HG03025 (cell line): Measurements from ENCODE around the gene ENO2.
A peak's percentile ranks its signal among the peaks of the same experiment; 100 is the strongest.

Experiments used
- ATAC-seq: cut with Tn5 transposase; IDR thresholded peaks from one replicate; pipeline ENCODE4 v1.9.1; 2021; ENCODE audit warnings: mild to moderate bottlenecking, moderate library complexity; ENCODE audit not compliant: unreplicated experiment, low FRiP score

ENO2 gene

DNA sequence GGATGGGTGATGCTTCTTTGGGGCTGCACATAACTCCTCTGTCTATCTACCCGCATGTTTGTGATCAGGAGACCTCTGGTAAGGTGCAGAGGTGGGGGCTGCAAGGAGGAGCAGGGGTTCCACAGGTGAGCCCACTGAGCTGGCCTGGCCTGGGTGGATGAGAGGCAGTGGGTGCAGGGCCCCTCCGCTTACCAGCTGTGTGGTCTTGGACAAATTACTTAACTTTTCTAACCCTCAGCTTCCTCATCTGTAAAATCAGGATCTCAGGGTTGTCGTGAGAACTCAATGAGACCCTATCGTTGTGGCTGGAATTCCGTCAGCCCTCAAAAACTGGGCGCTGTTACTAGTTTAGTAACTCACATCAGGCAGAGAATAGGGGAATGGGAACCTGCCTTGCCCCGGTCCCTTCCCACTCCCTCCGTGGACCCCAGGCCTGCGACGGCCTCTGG is 44.3 kb downstream of the ENO2 start:
- no peak for ATAC-seq

DNA sequence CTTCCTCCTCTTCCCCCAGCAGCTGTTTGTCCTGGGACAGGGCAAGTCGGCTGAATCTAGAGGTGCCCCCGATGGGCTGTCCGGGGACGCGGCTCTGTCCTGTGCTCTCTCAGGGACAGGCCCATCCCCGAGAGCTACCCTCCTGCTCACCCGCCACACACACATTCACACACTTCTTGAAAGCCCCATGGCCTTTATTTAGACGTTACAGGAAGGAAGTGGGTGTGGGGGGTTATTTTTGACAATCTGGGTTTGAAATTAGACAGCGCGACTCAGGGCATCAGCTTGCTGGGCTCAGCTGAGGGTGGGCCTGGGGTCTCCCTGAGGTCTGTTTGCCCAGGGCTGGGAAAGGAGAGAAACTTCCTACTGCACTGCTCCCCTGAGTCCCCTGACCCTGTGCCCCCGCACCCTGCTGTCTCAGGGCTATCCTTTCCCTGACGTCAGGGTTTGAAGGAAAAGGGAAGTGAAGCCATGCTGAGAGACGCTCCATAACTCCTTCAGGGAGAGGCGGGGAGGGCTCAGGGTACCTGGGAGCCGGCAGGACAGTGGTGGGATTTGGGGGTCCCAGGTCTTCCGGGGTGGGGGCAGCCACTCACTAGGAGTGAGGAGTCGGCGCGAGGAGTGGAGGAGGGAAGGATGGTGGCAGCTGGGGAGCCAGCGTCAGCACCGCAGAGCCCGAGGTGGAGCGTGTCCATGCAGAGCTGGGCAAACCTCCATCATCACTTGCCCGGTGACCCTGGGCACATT is 44.9 kb downstream of the ENO2 start:
- peak; percentile 40 for ATAC-seq

GRCh38 chr12:6959805-6960592 is 45.6 kb downstream of the ENO2 start:
- ATAC-seq = no peak

DNA sequence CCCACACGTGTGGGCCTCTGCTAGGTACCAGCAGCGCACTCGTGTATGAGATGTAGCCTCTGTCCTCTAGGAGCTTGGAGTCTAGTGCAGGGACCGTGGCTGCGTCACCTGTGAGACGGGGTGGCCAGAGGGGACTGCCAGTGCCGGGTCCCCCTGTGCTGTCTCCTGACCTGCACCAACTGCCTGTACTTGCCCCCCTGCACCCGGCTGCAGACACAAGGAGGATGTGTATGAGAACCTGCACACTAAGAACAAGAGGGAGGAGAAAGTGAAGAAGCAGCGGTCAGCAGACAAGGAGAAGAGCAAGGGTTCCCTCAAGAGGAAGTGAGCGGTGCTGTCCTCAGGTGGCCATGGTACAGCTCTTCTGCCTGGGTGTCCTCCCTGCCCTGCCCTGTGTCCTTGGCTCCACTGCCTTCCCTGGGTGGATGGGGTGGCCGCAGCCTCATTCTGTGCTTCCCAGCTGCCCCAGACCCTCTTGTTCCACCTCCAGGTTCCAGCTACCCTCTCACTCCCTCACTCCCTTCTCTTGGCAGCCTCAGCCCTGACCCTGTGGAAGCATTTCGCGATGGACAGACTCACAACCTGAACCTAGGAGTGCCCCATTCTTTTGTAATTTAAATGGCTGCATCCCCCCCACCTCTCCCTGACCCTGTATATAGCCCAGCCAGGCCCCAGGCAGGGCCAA is 46.4 kb downstream of the ENO2 start:
- ATAC-seq = no peak

- no peak for ATAC-seq
These were observed 46.9 kb downstream of the ENO2 start for GRCh38 chr12:6961278-6961694.

- ATAC-seq = no peak
These were observed 47.4 kb downstream of the ENO2 start for GRCh38 chr12:6961695-6962284.

DNA sequence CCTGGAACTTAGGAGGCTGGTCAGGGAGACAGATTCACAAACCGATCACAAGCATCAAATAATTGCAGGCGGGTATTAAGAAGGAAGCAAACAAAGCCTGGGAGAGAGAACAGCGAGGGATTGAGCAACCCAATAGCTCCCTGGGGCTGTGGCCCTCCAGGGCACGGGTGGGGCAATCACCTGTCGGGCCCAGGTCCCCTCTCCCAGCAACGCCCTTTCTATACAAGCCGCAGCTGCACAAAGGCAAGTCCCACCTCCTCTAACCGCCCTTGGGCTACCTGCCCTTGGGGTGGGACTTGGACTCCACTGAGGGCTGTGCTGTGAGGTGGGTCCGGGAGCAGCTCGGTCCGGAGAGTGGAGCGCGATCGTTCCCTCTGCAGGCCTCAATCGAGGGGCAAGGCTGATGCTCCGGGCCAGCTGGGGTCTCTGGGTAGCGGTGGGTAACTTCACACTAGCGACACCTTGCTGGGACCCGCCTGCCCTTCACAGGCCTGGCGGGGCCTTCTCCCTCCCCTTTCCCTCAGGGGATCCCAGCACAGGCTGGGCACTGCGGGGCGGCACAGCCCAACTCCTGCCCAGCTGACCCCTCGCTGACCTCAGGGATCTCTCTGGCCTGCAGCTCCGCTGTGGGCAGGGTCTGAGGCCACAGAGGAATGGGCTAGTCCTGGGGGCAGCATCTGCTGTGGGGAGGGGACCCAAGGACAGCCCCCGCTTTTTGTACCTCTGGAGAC is 48.1 kb downstream of the ENO2 start:
- ATAC-seq = no peak

- no peak for ATAC-seq
These were observed 48.8 kb downstream of the ENO2 start for GRCh38 chr12:6963016-6963731.

DNA sequence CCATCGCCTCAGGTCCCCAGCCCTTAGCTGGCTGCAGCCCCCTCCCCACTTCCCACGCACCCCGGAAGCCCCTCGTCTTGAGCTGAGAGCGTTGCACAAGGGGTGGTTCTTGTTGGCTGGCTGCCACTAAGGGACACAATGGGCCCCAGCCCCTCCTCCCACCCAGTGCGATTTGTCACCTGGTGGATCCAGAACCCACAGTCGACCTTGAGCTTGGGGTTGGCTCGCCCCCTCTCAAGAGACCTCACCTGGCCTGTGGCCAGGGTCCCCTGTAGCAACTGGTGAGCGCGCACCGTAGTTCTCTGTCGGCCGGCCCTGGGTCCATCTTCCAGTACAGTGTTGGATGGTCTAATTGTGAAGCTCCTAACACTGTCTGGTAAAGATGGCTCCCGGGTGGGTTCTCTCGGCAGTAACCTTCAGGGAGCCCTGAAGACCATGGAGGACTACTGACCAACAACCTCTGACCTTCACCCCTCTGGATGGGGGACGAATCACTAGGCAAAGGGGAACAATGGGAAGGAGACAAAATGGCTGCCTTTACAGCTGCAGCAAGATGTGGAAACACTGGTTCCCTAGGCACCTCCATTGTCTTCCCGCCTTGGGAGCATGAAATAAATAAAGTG is 49.5 kb downstream of the ENO2 start:
- ATAC-seq = no peak

DNA sequence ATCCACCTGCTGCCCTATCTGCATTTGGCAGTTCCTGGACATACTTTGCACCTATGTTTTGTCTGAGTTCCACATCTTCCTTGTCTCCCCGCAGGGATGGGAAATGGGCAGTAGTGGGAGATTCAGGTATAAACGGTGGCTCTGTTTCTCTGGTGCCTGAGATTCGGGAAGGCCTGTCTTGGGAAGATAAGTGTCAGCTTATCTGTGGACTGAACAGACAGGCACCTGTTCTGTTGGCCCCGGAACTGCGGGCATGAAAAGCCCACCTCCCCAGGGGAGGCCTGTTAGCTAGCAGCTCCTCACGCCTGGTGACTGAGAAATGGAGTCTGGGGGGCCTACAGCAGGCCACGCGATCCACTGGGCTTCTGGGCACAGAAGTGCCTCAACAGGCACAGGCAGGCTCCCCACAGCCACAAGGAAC is 50.2 kb downstream of the ENO2 start:
- ATAC-seq = no peak

- ATAC-seq = no peak
These were observed 50.8 kb downstream of the ENO2 start for GRCh38 chr12:6965026-6965661.

- no peak for ATAC-seq
These were observed 51.3 kb downstream of the ENO2 start for GRCh38 chr12:6965714-6966113.

DNA sequence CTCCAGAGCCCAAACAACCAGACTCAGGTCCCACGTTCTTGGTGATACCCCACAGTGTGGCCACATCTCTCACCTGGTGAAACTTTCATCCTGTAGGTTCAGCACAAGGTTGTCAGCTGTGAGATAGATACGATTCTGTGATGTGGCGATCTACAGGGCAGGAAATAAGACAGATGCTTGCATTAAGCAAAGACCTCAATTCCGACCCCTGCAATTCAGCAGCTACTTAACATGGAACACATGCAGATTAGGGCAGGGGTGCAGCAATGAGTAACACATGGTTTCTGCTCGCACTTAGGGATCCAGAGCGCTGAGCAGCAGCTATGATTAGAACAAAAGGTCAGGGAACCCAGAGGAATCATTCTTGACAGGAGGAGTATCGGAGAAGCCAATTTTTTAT is 52.0 kb downstream of the ENO2 start:
- no peak for ATAC-seq

GRCh38 chr12:6967651-6968100 is 53.3 kb downstream of the ENO2 start:
- no peak for ATAC-seq

DNA sequence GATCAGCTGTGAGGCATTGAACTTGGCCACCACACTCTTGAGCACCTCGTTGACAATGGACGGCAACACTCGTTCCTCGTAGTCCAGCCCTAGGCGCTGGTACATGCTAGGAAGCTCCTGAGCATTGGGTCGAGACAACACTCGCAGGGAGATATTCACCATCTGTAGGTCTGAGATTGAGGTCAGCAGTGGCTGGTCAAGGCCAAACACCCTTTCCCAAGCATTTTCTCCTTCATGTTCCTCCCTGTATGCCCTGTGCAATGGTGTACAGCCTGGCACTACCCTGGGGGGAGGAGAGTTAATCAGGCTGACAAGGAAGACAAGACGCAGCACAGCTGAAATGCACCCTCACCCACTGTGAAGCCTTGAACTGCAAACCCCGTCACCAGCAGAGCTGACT is 54.0 kb downstream of the ENO2 start:
- no peak for ATAC-seq

DNA sequence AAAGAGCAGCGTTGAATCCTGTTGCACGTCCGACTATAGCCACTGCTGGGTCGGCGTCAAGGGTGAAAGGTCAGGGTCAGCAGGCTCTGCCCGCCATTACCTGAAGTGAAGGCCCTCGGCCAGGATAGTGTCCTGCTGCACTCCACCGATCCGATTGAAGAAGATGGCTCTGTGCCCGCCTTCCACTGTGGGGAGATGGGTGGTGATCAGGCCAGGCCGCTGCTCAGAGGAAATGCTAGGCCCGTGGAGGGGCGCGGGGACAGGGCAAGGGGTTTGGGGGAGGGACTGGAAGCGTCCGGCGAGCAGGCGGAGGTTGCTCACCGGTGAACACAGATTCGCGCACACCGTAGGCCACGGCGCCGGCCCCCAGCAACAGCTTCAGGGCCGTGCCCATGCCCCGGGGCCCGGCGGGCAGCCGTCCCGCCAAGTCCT is 55.7 kb downstream of the ENO2 start:
- ATAC-seq = peak; percentile 18
